Ovary (tissue), 3 donors: ENCODE measurements around the gene PADI6.

Source experiments
- POLR2A ChIP-seq: fragments of 450-650 bp; IDR thresholded peaks from one replicate; pipeline ENCODE4 v1.6.1; 2017; ENCODE audit warnings: antibody characterized with exemption, mild to moderate bottlenecking, moderate library complexity
- TF ChIP-seq, protein P1 (sequence below), 3 donors: fragments of 450-650 bp in 2 of 3; fragments of 200-600 bp in 1 of 3; IDR thresholded peaks; one replicate each; pipeline versions ENCODE4 v1.5.1 to v1.8.0; 2016 to 2022; ENCODE audit warnings: antibody characterized with exemption in 3 of 3, mild to moderate bottlenecking in 1 of 3
- donor health status: DM: no; HTN: no; CAD: no.

GRCh38 chr1:17371896-17372295 is at the start of gene PADI6:
- no peak for TF ChIP-seq POLR2A
- TF ChIP-seq, protein P1, sequence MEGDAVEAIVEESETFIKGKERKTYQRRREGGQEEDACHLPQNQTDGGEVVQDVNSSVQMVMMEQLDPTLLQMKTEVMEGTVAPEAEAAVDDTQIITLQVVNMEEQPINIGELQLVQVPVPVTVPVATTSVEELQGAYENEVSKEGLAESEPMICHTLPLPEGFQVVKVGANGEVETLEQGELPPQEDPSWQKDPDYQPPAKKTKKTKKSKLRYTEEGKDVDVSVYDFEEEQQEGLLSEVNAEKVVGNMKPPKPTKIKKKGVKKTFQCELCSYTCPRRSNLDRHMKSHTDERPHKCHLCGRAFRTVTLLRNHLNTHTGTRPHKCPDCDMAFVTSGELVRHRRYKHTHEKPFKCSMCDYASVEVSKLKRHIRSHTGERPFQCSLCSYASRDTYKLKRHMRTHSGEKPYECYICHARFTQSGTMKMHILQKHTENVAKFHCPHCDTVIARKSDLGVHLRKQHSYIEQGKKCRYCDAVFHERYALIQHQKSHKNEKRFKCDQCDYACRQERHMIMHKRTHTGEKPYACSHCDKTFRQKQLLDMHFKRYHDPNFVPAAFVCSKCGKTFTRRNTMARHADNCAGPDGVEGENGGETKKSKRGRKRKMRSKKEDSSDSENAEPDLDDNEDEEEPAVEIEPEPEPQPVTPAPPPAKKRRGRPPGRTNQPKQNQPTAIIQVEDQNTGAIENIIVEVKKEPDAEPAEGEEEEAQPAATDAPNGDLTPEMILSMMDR (IDR thresholded peaks at IDR 0.05) = no peak
